H1 (cell line): ENCODE results near the gene TASOR2. TPM values are rescaled to one million over a fixed set of nuclear protein-coding genes. Genes with fewer than 3 reads are reported as not detected.

Source experiments
- BACH1 ChIP-seq: IDR thresholded peaks from 2 replicates; pipeline ENCODE4 v1.6.1; 2012; ENCODE audit warnings: low read length, improper control_type of control experiment
- EP300 ChIP-seq, 2 experiments: IDR thresholded peaks; 1 replicate in 1 of 2; 2 replicates in 1 of 2; pipeline ENCODE4 v1.6.1; 2011 to 2012; ENCODE audit warnings: low read depth in 2 of 2, low read length in 2 of 2, mild to moderate bottlenecking in 2 of 2, borderline replicate concordance in 1 of 2, inconsistent platforms in 1 of 2, moderate library complexity in 1 of 2
- GABPA ChIP-seq: IDR thresholded peaks from 2 replicates; pipeline ENCODE4 v1.6.1; 2011; ENCODE audit warnings: mild to moderate bottlenecking, low read length, moderate library complexity, borderline replicate concordance; ENCODE audit not compliant: insufficient read depth
- NRF1 ChIP-seq: IDR thresholded peaks from 2 replicates; pipeline ENCODE4 v1.6.1; 2011; ENCODE audit warnings: mild to moderate bottlenecking, low read depth, low read length, improper control_type of control experiment
- SIX5 ChIP-seq: IDR thresholded peaks from 2 replicates; pipeline ENCODE4 v1.6.1; 2011; ENCODE audit warnings: mild to moderate bottlenecking, low read depth, low read length
- polyA plus RNA-seq, 7 experiments: library from polyadenylated mRNA; depleted of rRNA in 3 of 7; stranded (reverse) in 5 of 7; unstranded in 2 of 7; fragments of >200 nt in 5 of 7; fragments of 200-250 nt in 2 of 7; gene quantifications; 1 replicate in 5 of 7; 2 replicates in 1 of 7; 4 replicates in 1 of 7; pipeline versions ENCODE4 v1.2.1 to v1.2.3, GENCODE V29; 2011 to 2013; ENCODE audit warnings: missing spikeins in 2 of 7, mixed read lengths in 2 of 7
- total RNA-seq: library from RNA; stranded (reverse); fragmentation: NEBNext Ultra II Directional; extraction: Animal tissue kit (Norgen Biotek cat#: 25700); gene quantifications from 2 replicates; pipeline ENCODE4 v1.2.1, GENCODE V29; 2021
- TF ChIP-seq, protein P1 (sequence below): fragments of 300-600 bp; sonication (generic); IDR thresholded peaks from 2 replicates; pipeline ENCODE4 v1.7.1; 2012; ENCODE audit warnings: low read length, moderate library complexity, mild to moderate bottlenecking, inconsistent platforms; ENCODE audit not compliant: insufficient replicate concordance
- TF ChIP-seq, protein P2 (sequence below): IDR thresholded peaks from 2 replicates; pipeline ENCODE4 v1.6.1; 2011; ENCODE audit warnings: low read length, improper control_type of control experiment

TASOR2 gene
- total and polyA plus RNA-seq, 2 of the 8 experiments (the other 6 are each of a cell fraction or from before 2014, with no cell fraction given), result 13.1 to 74.9 TPM

DNA sequence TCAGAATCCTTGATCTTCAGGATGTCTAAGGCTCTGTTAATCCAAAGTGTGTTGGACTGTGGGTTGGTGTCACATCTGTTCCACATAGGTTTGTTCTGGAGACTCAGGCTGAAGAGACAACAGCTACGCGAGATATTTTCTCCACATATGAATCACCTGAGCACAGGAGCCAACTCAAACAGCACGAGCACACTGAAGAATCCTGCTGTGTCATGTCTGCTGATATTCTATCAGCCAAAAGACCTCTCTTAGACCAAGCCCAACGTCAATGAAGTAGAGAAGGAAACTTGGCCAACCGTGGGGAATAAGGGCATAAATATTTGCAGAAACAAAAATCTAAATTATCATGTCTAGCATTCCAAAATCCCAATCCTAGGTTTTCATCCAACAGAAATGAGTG is 2.7 kb upstream of the TASOR2 start (continued):
- TF ChIP-seq, protein P1, sequence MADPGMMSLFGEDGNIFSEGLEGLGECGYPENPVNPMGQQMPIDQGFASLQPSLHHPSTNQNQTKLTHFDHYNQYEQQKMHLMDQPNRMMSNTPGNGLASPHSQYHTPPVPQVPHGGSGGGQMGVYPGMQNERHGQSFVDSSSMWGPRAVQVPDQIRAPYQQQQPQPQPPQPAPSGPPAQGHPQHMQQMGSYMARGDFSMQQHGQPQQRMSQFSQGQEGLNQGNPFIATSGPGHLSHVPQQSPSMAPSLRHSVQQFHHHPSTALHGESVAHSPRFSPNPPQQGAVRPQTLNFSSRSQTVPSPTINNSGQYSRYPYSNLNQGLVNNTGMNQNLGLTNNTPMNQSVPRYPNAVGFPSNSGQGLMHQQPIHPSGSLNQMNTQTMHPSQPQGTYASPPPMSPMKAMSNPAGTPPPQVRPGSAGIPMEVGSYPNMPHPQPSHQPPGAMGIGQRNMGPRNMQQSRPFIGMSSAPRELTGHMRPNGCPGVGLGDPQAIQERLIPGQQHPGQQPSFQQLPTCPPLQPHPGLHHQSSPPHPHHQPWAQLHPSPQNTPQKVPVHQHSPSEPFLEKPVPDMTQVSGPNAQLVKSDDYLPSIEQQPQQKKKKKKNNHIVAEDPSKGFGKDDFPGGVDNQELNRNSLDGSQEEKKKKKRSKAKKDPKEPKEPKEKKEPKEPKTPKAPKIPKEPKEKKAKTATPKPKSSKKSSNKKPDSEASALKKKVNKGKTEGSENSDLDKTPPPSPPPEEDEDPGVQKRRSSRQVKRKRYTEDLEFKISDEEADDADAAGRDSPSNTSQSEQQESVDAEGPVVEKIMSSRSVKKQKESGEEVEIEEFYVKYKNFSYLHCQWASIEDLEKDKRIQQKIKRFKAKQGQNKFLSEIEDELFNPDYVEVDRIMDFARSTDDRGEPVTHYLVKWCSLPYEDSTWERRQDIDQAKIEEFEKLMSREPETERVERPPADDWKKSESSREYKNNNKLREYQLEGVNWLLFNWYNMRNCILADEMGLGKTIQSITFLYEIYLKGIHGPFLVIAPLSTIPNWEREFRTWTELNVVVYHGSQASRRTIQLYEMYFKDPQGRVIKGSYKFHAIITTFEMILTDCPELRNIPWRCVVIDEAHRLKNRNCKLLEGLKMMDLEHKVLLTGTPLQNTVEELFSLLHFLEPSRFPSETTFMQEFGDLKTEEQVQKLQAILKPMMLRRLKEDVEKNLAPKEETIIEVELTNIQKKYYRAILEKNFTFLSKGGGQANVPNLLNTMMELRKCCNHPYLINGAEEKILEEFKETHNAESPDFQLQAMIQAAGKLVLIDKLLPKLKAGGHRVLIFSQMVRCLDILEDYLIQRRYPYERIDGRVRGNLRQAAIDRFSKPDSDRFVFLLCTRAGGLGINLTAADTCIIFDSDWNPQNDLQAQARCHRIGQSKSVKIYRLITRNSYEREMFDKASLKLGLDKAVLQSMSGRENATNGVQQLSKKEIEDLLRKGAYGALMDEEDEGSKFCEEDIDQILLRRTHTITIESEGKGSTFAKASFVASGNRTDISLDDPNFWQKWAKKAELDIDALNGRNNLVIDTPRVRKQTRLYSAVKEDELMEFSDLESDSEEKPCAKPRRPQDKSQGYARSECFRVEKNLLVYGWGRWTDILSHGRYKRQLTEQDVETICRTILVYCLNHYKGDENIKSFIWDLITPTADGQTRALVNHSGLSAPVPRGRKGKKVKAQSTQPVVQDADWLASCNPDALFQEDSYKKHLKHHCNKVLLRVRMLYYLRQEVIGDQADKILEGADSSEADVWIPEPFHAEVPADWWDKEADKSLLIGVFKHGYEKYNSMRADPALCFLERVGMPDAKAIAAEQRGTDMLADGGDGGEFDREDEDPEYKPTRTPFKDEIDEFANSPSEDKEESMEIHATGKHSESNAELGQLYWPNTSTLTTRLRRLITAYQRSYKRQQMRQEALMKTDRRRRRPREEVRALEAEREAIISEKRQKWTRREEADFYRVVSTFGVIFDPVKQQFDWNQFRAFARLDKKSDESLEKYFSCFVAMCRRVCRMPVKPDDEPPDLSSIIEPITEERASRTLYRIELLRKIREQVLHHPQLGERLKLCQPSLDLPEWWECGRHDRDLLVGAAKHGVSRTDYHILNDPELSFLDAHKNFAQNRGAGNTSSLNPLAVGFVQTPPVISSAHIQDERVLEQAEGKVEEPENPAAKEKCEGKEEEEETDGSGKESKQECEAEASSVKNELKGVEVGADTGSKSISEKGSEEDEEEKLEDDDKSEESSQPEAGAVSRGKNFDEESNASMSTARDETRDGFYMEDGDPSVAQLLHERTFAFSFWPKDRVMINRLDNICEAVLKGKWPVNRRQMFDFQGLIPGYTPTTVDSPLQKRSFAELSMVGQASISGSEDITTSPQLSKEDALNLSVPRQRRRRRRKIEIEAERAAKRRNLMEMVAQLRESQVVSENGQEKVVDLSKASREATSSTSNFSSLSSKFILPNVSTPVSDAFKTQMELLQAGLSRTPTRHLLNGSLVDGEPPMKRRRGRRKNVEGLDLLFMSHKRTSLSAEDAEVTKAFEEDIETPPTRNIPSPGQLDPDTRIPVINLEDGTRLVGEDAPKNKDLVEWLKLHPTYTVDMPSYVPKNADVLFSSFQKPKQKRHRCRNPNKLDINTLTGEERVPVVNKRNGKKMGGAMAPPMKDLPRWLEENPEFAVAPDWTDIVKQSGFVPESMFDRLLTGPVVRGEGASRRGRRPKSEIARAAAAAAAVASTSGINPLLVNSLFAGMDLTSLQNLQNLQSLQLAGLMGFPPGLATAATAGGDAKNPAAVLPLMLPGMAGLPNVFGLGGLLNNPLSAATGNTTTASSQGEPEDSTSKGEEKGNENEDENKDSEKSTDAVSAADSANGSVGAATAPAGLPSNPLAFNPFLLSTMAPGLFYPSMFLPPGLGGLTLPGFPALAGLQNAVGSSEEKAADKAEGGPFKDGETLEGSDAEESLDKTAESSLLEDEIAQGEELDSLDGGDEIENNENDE, result no peak
- TF ChIP-seq SIX5, result no peak
- TF ChIP-seq, protein P2, sequence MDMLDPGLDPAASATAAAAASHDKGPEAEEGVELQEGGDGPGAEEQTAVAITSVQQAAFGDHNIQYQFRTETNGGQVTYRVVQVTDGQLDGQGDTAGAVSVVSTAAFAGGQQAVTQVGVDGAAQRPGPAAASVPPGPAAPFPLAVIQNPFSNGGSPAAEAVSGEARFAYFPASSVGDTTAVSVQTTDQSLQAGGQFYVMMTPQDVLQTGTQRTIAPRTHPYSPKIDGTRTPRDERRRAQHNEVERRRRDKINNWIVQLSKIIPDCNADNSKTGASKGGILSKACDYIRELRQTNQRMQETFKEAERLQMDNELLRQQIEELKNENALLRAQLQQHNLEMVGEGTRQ, result no peak
- no peak for TF ChIP-seq BACH1
- TF ChIP-seq EP300 (IDR thresholded peaks at IDR 0.05; ENCODE audit: borderline replicate concordance in 1 of 2, low read depth in 2 of 2, low read length in 2 of 2), result no peak
- TF ChIP-seq GABPA, result no peak
- no peak for TF ChIP-seq NRF1
- TF ChIP-seq, all 59 proteins: peak for 0
